HEK293T (cell line): Measurements from ENCODE around the gene GRAMD4.

ENCODE experiments used
- BHLHE40 ChIP-seq: fragments of 450-650 bp; IDR thresholded peaks from 2 replicates; pipeline ENCODE4 v1.6.1; 2016; ENCODE audit warnings: mild to moderate bottlenecking, moderate library complexity, borderline replicate concordance
- CTBP1 ChIP-seq: fragments of 450-650 bp; IDR thresholded peaks from 2 replicates; pipeline ENCODE4 v1.6.1; 2016; ENCODE audit warnings: borderline replicate concordance
- ELF4 ChIP-seq: fragments of 450-650 bp; IDR thresholded peaks from 2 replicates; pipeline ENCODE4 v1.6.1; 2017; ENCODE audit warnings: antibody characterized with exemption
- FOXA1 ChIP-seq: fragments of 450-650 bp; IDR thresholded peaks from 2 replicates; pipeline ENCODE4 v1.6.1; 2016; ENCODE audit warnings: mild to moderate bottlenecking
- FOXK2 ChIP-seq: fragments of 450-650 bp; IDR thresholded peaks from 2 replicates; pipeline ENCODE4 v1.6.1; 2016; ENCODE audit warnings: mild to moderate bottlenecking
- FOXM1 ChIP-seq: fragments of 450-650 bp; IDR thresholded peaks from 2 replicates; pipeline ENCODE4 v1.6.1; 2017; ENCODE audit warnings: mild to moderate bottlenecking, borderline replicate concordance
- HDGF ChIP-seq: fragments of 450-650 bp; IDR thresholded peaks from 2 replicates; pipeline ENCODE4 v1.6.1; 2017; ENCODE audit warnings: antibody characterized with exemption, borderline replicate concordance
- L3MBTL2 ChIP-seq: fragments of 450-650 bp; conservative IDR thresholded peaks from 2 replicates; pipeline ENCODE4 v1.6.1; 2016; ENCODE audit warnings: mild to moderate bottlenecking
- LEF1 ChIP-seq: fragments of 450-650 bp; IDR thresholded peaks from 2 replicates; pipeline ENCODE4 v1.6.1; 2017; ENCODE audit warnings: mild to moderate bottlenecking, borderline replicate concordance
- NFRKB ChIP-seq: fragments of 450-650 bp; IDR thresholded peaks from 2 replicates; pipeline ENCODE4 v1.6.1; 2016; ENCODE audit warnings: mild to moderate bottlenecking, moderate library complexity
- SP1 ChIP-seq: fragments of 450-650 bp; IDR thresholded peaks from 2 replicates; pipeline ENCODE4 v1.6.1; 2017
- SUZ12 ChIP-seq: fragments of 450-650 bp; IDR thresholded peaks from 2 replicates; pipeline ENCODE4 v1.6.1; 2016; ENCODE audit warnings: mild to moderate bottlenecking
- TARDBP ChIP-seq: fragments of 450-650 bp; IDR thresholded peaks from 2 replicates; pipeline ENCODE4 v1.6.1; 2016
- TF ChIP-seq, protein P1 (sequence below): fragments of 450-650 bp; IDR thresholded peaks from 2 replicates; pipeline ENCODE4 v1.6.1; 2016

- TF ChIP-seq FOXM1: no peak
- TF ChIP-seq SP1: no peak
- no peak for TF ChIP-seq L3MBTL2
- TF ChIP-seq NFRKB: no peak
- TF ChIP-seq LEF1: no peak
- TF ChIP-seq HDGF: no peak
- no peak for TF ChIP-seq SUZ12
- TF ChIP-seq TARDBP: no peak
- TF ChIP-seq, protein P1, sequence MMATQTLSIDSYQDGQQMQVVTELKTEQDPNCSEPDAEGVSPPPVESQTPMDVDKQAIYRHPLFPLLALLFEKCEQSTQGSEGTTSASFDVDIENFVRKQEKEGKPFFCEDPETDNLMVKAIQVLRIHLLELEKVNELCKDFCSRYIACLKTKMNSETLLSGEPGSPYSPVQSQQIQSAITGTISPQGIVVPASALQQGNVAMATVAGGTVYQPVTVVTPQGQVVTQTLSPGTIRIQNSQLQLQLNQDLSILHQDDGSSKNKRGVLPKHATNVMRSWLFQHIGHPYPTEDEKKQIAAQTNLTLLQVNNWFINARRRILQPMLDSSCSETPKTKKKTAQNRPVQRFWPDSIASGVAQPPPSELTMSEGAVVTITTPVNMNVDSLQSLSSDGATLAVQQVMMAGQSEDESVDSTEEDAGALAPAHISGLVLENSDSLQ: no peak
- no peak for TF ChIP-seq FOXK2
- TF ChIP-seq ELF4: no peak
- no peak for TF ChIP-seq FOXA1
- TF ChIP-seq CTBP1: no peak
- TF ChIP-seq BHLHE40: no peak
Measured at GRCh38 chr22:46627806-46628482, 7.8 kb downstream of the GRAMD4 start.
